Upper lobe of right lung (tissue), 1 donor: ENCODE measurements around the gene PIGM. TPM values are rescaled to one million over a fixed set of nuclear protein-coding genes. Genes with fewer than 3 reads are reported as not detected.

Source experiments
- ATAC-seq: fragments of 200-7000 bp; cut with Tn5 transposase; one replicate; pipeline ENCODE4 v1.9.1; 2020; ENCODE audit warnings: mild to moderate bottlenecking, moderate library complexity
- DNase-seq: peaks from one replicate; pipeline ENCODE4 v3.0.0-alpha.2; 2020
- H3K27ac ChIP-seq: fragments of 200-600 bp; one replicate; pipeline ENCODE4 v1.8.0; 2022
- H3K27me3 ChIP-seq: fragments of 200-600 bp; one replicate; pipeline ENCODE4 v1.8.0; 2022; ENCODE audit warnings: mild to moderate bottlenecking
- H3K36me3 ChIP-seq: fragments of 200-600 bp; one replicate; pipeline ENCODE4 v1.8.0; 2022
- H3K4me1 ChIP-seq: fragments of 200-600 bp; one replicate; pipeline ENCODE4 v1.8.0; 2022
- H3K4me3 ChIP-seq: fragments of 200-600 bp; one replicate; pipeline ENCODE4 v1.8.0; 2022; ENCODE audit warnings: mild to moderate bottlenecking
- H3K9me3 ChIP-seq: fragments of 200-600 bp; one replicate; pipeline ENCODE4 v1.8.0; 2022
- intact Hi-C: fragments of 100-400 bp; cut with DNase I; formaldehyde crosslinking; loops from one replicate; pipeline ENCODE4 v1.11.0; 2022
- total RNA-seq: library from RNA; stranded (reverse); fragmentation: NEBNext Ultra II Directional; extraction: Animal tissue kit (Norgen Biotek cat#: 25700); gene quantifications from one replicate; pipeline ENCODE4 v1.2.1, GENCODE V29; 2021
- TF ChIP-seq, protein P1 (sequence below): fragments of 200-600 bp; IDR thresholded peaks from one replicate; pipeline ENCODE4 v1.8.0; 2022; ENCODE audit warnings: antibody characterized with exemption
- donor health status: DM: no; HTN: yes; CAD: no; lungs with severe emphysema.

The PIGM gene
- total RNA-seq, 1 donor from 2014 or later, result 7.1 TPM

GRCh38 chr1:160048335-160048734 is 16.5 kb upstream of the PIGM start:
- Histone ChIP-seq H3K36me3 (no peaks in the 10 kb centered on the region), H3K4me1 (peaks cover 9% of the 10 kb centered on the region), H3K27me3 (peaks cover 5% of the 10 kb centered on the region), H3K27ac (no peak overlapping the region), H3K9me3 (no peaks in the 10 kb centered on the region), H3K4me3 (no peak overlapping the region)
- no peak for ATAC-seq
- no peak for DNase-seq
- intact Hi-C loops, result no loop called here
- TF ChIP-seq, protein P1, sequence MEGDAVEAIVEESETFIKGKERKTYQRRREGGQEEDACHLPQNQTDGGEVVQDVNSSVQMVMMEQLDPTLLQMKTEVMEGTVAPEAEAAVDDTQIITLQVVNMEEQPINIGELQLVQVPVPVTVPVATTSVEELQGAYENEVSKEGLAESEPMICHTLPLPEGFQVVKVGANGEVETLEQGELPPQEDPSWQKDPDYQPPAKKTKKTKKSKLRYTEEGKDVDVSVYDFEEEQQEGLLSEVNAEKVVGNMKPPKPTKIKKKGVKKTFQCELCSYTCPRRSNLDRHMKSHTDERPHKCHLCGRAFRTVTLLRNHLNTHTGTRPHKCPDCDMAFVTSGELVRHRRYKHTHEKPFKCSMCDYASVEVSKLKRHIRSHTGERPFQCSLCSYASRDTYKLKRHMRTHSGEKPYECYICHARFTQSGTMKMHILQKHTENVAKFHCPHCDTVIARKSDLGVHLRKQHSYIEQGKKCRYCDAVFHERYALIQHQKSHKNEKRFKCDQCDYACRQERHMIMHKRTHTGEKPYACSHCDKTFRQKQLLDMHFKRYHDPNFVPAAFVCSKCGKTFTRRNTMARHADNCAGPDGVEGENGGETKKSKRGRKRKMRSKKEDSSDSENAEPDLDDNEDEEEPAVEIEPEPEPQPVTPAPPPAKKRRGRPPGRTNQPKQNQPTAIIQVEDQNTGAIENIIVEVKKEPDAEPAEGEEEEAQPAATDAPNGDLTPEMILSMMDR, result no peak

GRCh38 chr1:160047111-160047991 is 15.6 kb upstream of the PIGM start:
- TF ChIP-seq, protein P1, result no peak
- Histone ChIP-seq H3K27ac (no peak overlapping the region), H3K27me3 (no peaks in the 10 kb centered on the region), H3K4me3 (no peak overlapping the region), H3K36me3 (no peaks in the 10 kb centered on the region), H3K4me1 (peaks cover 9% of the 10 kb centered on the region), H3K9me3 (no peaks in the 10 kb centered on the region)
- DNase-seq (no peak), ATAC-seq (no peak)
- intact Hi-C loops, result no loop called here

- Histone ChIP-seq H3K4me1 (peaks cover 9% of the 10 kb centered on the region), H3K36me3 (no peaks in the 10 kb centered on the region), H3K9me3 (no peaks in the 10 kb centered on the region), H3K4me3 (no peak overlapping the region), H3K27ac (no peak overlapping the region), H3K27me3 (no peaks in the 10 kb centered on the region)
- DNase-seq (no peak), ATAC-seq (peak; percentile 86)
- TF ChIP-seq, protein P1, result peak; percentile 57
- intact Hi-C loops, result no loop called here
Observed at GRCh38 chr1:160046494-160047110, 14.8 kb upstream of the PIGM start.

DNA sequence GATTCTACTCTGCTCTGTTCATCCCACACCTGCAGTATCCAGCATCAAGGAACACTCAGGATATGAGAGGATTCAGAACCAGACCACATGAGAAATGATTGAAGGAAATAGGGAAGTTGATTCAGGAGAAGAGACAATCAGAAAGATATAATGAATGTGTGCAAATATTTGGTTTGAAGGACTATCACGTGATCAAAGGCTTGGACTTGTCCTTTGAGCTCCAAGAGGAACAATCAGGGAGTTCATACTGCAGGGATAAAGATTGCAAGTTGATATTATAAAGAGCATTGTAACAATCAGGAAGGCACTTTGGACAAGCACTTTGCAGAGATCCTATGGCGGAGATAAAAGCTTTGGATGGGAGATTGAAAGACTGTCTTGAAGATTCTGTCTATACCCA is 13.9 kb upstream of the PIGM start:
- H3K4me1 ChIP-seq, result peaks cover 9% of the 10 kb centered on the region
- H3K36me3 ChIP-seq, result no peaks in the 10 kb centered on the region
- H3K4me3 ChIP-seq, result no peak overlapping the region
- ATAC-seq (no peak), DNase-seq (no peak)
- intact Hi-C loops, result no loop called here
- no peak overlapping the region for H3K27ac ChIP-seq
- TF ChIP-seq, protein P1, result no peak
- no peaks in the 10 kb centered on the region for H3K27me3 ChIP-seq
- no peaks in the 10 kb centered on the region for H3K9me3 ChIP-seq

GRCh38 chr1:160043543-160043942 is 11.8 kb upstream of the PIGM start:
- no peaks in the 10 kb centered on the region for H3K36me3 ChIP-seq
- H3K27me3 ChIP-seq, result no peaks in the 10 kb centered on the region
- DNase-seq (no peak), ATAC-seq (no peak)
- H3K4me1 ChIP-seq, result peaks cover 9% of the 10 kb centered on the region
- H3K27ac ChIP-seq, result no peak overlapping the region
- TF ChIP-seq, protein P1, result no peak
- H3K4me3 ChIP-seq, result no peak overlapping the region
- intact Hi-C loops, result no loop called here
- H3K9me3 ChIP-seq, result no peaks in the 10 kb centered on the region
